DOHH2 (cell line): ENCODE measurements around the gene SLC25A13.

Source experiments
- H3F3A ChIP-seq: fragments of 200-600 bp; sonication (generic), shearing (Covaris generic); 2 replicates; pipeline ENCODE4 v1.6.0; 2016; ENCODE audit warnings: antibody characterized with exemption, mild to moderate bottlenecking; ENCODE audit not compliant: control insufficient read depth, insufficient read depth
- H3K27ac ChIP-seq: fragments of 200-600 bp; sonication (generic); 2 replicates; pipeline ENCODE4 v1.5.1; 2014; ENCODE audit warnings: low read depth, mild to moderate bottlenecking, low read length, moderate library complexity
- H3K27me3 ChIP-seq: fragments of 200-600 bp; sonication (generic); 2 replicates; pipeline ENCODE4 v1.6.1; 2014; ENCODE audit warnings: mild to moderate bottlenecking, low read length, mixed read lengths; ENCODE audit not compliant: control insufficient read depth
- H3K36me3 ChIP-seq: fragments of 200-600 bp; sonication (generic); 2 replicates; pipeline ENCODE4 v1.6.1; 2014; ENCODE audit warnings: mild to moderate bottlenecking, low read length, moderate library complexity, mixed read lengths; ENCODE audit not compliant: control insufficient read depth
- H3K4me1 ChIP-seq: fragments of 200-600 bp; sonication (generic); 2 replicates; pipeline ENCODE4 v1.6.1; 2014; ENCODE audit warnings: mild to moderate bottlenecking, low read length, mixed read lengths; ENCODE audit not compliant: control insufficient read depth
- H3K4me2 ChIP-seq: fragments of 200-600 bp; sonication (generic); 2 replicates; pipeline ENCODE4 v1.6.0; 2014; ENCODE audit warnings: mild to moderate bottlenecking, low read length, moderate library complexity
- H3K4me3 ChIP-seq: fragments of 200-600 bp; sonication (generic); 2 replicates; pipeline ENCODE4 v1.5.1; 2014; ENCODE audit warnings: mild to moderate bottlenecking, low read length, mixed read lengths
- H3K79me2 ChIP-seq: fragments of 200-600 bp; sonication (generic); 2 replicates; pipeline ENCODE4 v1.6.1; 2014; ENCODE audit warnings: mild to moderate bottlenecking, low read length, mixed read lengths; ENCODE audit not compliant: control insufficient read depth
- H3K9me2 ChIP-seq: fragments of 200-600 bp; sonication (generic); replicated peaks from 2 replicates; pipeline ENCODE4 v1.6.1; 2014; ENCODE audit warnings: mild to moderate bottlenecking, low read length, mixed read lengths; ENCODE audit not compliant: control insufficient read depth
- H3K9me3 ChIP-seq: fragments of 200-600 bp; sonication (generic); 2 replicates; pipeline ENCODE4 v1.6.1; 2014; ENCODE audit warnings: antibody characterized with exemption, low read length, mixed read lengths; ENCODE audit not compliant: control insufficient read depth, insufficient read depth
- H4K20me1 ChIP-seq: fragments of 200-600 bp; sonication (generic); 2 replicates; pipeline ENCODE4 v1.6.0; 2014; ENCODE audit warnings: low read depth, mild to moderate bottlenecking, antibody characterized with exemption, low read length, moderate library complexity; ENCODE audit not compliant: control insufficient read depth, insufficient read depth
- EZH2phosphoT487 ChIP-seq: fragments of 200-600 bp; sonication (generic); IDR thresholded peaks from 2 replicates; pipeline ENCODE4 v1.6.1; 2017; ENCODE audit warnings: borderline replicate concordance, mild to moderate bottlenecking, antibody characterized with exemption, low read length, moderate library complexity, mixed read lengths
- TF ChIP-seq, protein P1 (sequence below): fragments of 200-600 bp; sonication (generic); IDR thresholded peaks from one replicate; pipeline ENCODE4 v1.5.1; 2014; ENCODE audit warnings: antibody characterized with exemption, mild to moderate bottlenecking, low read depth, low read length; ENCODE audit not compliant: poor library complexity, severe bottlenecking

SLC25A13 gene

DNA sequence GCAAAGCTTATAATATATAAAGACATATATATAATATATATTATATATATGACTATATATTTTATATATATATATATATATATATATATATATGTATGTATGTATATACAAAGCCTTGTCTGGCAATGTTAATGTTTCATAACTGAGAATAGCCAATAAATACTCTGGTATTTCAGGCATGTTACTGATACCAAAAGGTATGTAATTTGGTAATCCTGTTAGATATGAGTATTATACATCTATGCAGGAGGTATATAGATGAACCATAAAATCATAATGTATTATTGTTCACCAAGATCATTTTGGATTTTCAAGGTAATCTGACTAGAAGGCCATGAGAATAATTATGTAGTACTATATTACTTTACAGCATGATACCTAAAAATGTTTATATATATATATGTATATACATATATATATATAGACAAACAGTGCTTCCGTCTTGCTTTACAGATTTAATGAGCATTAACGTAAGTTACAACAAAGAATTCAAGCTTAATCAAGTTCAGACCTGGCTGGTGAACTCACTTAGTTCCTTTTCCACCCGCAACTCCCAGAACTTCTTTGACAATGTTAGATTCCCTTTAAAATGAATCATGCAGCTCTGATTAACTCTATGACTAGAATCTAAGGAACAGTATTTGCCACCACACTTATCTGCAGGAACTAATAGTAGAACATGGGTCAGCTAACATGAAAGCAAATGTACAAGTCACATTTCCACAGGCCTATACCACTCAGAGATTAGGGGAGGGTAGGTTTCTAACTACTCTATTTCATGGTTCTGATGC is 82.7 kb downstream of the SLC25A13 start:
- Histone ChIP-seq H3K4me1 (no peaks in the 10 kb centered on the region), H3K27me3 (no peaks in the 10 kb centered on the region), H3K79me2 (no peaks in the 10 kb centered on the region), H3K36me3 (peaks cover 1% of the 10 kb centered on the region; the same call in 1 of the 2 replicates), H3K9me2 (no peaks in the 10 kb centered on the region), H4K20me1 (no peaks in the 10 kb centered on the region), H3K27ac (no peak overlapping the region), H3F3A (no peaks in the 10 kb centered on the region), H3K4me2 (no peak overlapping the region), H3K9me3 (no peaks in the 10 kb centered on the region), H3K4me3 (no peak overlapping the region)
- TF ChIP-seq, protein P1, sequence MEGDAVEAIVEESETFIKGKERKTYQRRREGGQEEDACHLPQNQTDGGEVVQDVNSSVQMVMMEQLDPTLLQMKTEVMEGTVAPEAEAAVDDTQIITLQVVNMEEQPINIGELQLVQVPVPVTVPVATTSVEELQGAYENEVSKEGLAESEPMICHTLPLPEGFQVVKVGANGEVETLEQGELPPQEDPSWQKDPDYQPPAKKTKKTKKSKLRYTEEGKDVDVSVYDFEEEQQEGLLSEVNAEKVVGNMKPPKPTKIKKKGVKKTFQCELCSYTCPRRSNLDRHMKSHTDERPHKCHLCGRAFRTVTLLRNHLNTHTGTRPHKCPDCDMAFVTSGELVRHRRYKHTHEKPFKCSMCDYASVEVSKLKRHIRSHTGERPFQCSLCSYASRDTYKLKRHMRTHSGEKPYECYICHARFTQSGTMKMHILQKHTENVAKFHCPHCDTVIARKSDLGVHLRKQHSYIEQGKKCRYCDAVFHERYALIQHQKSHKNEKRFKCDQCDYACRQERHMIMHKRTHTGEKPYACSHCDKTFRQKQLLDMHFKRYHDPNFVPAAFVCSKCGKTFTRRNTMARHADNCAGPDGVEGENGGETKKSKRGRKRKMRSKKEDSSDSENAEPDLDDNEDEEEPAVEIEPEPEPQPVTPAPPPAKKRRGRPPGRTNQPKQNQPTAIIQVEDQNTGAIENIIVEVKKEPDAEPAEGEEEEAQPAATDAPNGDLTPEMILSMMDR = no peak
- no peak for TF ChIP-seq EZH2phosphoT487

DNA sequence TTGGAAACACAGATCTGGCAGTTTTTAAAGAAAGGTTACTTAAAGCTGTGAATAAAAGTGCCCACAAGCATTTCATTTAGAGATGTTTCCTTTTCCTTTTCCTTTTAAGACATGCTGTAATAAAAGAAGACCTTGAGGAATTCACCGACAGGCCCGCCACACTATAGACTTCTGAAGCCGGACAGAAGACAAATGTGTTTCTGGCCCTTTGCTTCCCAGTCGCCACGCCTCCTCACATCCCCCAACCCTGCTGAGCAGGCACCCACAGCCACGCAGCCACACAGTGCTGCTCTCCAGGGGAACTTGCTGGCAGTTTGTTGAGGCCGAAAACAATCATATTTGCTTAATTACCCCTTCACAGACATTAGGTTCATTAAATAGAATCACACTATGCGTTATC is 83.4 kb downstream of the SLC25A13 start:
- H3K9me2 ChIP-seq = no peaks in the 10 kb centered on the region
- TF ChIP-seq, protein P1 = no peak
- no peak for TF ChIP-seq EZH2phosphoT487
- H3K4me1 ChIP-seq = no peaks in the 10 kb centered on the region
- H3K27me3 ChIP-seq = no peaks in the 10 kb centered on the region
- H3K4me3 ChIP-seq = no peak overlapping the region
- H3K27ac ChIP-seq = no peak overlapping the region
- H3K79me2 ChIP-seq = no peaks in the 10 kb centered on the region
- H3F3A ChIP-seq = no peaks in the 10 kb centered on the region
- H4K20me1 ChIP-seq = no peaks in the 10 kb centered on the region
- no peak overlapping the region for H3K4me2 ChIP-seq
- H3K9me3 ChIP-seq = no peaks in the 10 kb centered on the region
- peaks cover 7% of the 10 kb centered on the region for H3K36me3 ChIP-seq

DNA sequence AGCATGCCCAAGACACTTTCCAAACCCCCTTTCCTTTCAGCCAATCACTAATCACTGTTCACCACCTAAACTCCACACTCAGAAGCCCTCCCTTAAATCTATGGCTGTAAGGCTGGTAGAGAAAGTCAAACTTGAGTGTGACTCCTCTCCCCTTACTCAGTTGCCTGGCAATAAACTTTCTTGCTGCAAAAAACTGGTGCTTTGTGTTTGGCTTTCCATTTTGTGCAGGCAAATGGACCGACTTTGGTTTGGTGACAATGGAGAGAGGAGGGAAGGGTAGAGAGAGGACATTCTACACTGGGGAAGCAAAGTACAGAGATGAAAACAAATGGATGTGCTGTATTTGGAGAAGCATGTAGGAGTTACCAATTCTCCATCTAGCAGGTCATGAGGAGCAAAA is 84.9 kb downstream of the SLC25A13 start:
- no peak overlapping the region for H3K27ac ChIP-seq
- H3K36me3 ChIP-seq = peaks cover 7% of the 10 kb centered on the region
- H3F3A ChIP-seq = no peaks in the 10 kb centered on the region
- TF ChIP-seq, protein P1 = no peak
- TF ChIP-seq EZH2phosphoT487 = no peak
- no peak overlapping the region for H3K4me2 ChIP-seq
- no peak overlapping the region for H3K4me3 ChIP-seq
- no peaks in the 10 kb centered on the region for H4K20me1 ChIP-seq
- no peaks in the 10 kb centered on the region for H3K9me2 ChIP-seq
- no peaks in the 10 kb centered on the region for H3K4me1 ChIP-seq
- no peaks in the 10 kb centered on the region for H3K9me3 ChIP-seq
- no peaks in the 10 kb centered on the region for H3K27me3 ChIP-seq
- H3K79me2 ChIP-seq = no peaks in the 10 kb centered on the region
